Stimulated activated CD4-positive, alpha-beta T cell treated with anti-CD3 and anti-CD28 coated beads, TNF-alpha, amount 100 ng/mL, for 24 hours (primary cell): Measurements from ENCODE around the gene CDKAL1.
"Not testable (repeated sequence)": the region's sequence is repeated elsewhere in the genome, so short reads cannot be mapped to it uniquely, and the experiment has no call there.

Source experiments
- DNase-seq, 3 experiments: peaks; one replicate each; pipeline ENCODE4 v3.0.0-alpha.2; 2020; ENCODE audit warnings: low read depth in 3 of 3

Gene CDKAL1

DNA sequence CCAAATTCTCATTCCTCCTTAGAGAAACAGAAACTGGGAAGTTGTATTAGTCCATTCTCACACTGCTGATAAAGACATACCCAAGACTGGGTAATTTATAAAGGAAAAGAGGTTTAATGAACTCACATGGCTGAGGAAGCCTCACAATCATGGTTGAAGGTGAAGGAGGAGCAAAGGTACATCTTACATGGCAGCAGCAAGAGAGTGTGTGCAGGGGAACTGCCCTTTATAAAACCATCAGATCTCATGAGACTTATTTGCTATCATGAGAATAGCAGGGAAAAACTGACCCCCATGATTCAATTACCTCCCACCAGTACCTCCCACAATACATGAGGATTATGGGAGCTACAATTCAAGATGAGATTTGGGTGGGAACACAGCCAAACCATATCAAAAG lies 720.2 kb downstream of the CDKAL1 start:
- not testable (repeated sequence) for DNase-seq

DNA sequence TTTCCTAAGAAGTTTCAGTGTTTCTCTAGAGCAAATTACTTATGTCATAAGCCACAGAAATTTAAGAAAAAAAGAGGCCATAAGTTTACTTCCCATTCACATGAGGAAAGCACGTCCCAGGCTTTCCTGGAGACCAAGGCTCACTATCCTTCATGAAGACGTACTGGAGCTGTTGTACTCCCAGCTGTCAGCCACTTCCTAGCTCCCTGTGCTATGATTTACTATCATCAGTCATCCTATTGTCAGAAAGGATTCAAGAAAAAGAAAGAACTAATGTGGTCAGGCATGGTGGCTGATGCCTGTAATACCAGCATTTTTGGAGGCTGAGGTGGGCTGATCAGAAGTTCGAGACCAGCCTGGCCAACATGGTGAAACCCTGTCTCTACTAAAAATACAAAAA lies 721.9 kb downstream of the CDKAL1 start:
- DNase-seq = no peak

DNA sequence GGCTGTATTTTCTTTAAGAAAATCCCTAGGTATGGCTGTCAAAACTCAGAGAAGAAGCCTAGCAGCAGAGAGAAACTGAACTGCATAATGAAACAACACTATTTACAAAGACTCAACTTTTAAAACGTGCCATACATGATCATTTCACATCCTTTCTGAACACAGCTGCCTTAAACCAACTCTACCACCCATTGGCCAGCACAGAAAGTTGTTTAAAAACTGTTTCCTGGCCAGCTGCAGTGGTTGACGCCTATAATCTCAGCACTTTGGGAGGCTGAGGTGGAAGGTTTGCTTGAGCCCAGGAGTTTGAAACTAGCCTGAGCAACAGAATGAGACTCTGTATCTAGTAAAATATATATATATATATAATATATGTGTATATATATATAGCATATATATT lies 722.9 kb downstream of the CDKAL1 start:
- no peak for DNase-seq

DNA sequence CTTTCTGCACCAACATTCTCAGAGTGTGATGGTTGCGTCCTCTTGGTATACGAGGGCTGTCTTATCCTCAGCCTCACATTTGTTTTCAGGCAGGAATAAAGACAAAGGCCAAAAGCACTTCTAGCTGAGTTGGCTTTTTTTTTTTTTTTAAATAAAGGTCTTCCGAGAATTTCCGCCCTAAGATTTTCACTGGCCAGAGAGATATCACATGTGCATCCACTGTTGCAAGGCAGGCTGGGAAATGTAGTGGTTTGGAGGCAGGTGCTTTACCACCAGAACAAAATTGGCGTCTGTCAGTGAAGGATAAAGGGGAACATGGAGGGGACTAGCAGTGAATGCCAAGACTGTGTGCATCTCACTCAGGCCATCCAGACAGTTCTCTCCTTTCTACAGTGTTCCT lies 724.4 kb downstream of the CDKAL1 start:
- DNase-seq = no peak

DNA sequence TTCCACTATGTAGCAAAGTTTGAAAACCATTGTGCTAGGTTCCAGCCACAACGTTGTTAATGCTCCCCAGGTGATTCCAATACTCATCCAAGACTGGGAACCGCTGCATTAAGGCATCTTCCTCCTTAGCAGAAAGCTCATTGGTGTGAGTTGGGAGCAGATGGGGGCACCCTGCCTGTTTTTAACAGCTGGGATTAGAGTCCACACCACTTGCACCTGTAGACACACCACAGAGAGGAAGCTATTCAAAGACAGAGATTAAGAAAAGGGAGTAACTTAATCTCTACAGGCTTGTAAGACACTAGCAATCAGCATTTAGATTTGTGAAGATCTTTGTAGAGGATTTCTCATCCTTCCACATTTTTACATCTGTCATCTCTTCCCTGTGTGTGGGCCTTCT lies 725.4 kb downstream of the CDKAL1 start:
- DNase-seq = no peak

DNA sequence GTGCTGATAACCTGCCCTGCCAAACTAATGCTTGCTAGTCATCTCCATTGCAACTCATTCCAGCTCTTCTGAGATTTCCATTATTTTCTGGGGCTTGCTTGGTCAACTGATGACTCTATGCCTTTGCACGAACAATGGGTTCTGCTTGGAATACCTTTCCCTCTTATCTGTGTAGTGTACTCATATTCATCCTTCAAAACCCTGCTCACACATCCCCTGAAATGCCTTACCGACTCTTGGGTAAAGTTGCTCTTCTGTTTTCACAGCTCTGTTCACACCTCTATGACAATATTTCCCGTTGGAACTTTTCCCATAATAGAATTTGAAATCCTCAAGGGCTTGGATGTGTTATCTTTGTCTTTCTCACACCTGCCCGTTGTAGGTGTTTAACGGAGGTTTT lies 728.2 kb downstream of the CDKAL1 start:
- no peak for DNase-seq

DNA sequence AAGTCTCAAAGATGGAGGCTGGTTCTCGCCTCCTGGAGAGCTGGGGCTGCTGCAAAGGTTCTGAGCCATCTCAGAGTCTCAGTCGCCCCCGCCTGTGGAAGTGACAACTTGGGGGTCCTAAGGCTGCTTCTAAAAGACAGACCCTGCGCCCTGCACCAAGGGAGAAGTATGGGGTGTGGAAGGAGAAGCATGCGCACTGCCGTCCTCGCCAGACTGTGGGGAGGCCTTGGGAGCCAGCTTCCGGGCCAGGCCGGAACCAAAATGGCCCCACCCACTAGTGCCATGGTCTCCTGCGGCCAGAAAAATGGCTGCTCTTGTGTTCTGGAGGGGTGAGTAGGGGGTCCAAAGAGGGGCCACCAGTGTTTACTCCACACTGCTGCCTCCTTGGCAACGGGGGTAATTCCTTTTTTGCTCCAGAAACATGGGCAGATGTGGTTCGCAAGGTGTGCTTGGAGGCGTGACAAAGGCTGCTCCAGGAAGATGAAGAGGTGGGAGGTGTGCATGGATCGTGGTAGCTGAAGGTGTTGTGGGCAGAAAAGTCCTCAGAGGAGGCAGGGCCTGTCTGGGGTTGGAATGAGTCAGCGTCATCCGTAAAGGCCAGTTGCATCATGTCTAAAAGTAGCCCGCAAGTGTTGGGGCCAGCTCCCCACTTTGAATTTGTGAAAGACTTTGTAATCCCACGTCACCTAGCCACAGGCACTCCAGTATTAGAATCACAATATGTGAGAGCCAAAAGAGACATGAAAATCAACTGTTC lies 729.5 kb downstream of the CDKAL1 start:
- no peak for DNase-seq

DNA sequence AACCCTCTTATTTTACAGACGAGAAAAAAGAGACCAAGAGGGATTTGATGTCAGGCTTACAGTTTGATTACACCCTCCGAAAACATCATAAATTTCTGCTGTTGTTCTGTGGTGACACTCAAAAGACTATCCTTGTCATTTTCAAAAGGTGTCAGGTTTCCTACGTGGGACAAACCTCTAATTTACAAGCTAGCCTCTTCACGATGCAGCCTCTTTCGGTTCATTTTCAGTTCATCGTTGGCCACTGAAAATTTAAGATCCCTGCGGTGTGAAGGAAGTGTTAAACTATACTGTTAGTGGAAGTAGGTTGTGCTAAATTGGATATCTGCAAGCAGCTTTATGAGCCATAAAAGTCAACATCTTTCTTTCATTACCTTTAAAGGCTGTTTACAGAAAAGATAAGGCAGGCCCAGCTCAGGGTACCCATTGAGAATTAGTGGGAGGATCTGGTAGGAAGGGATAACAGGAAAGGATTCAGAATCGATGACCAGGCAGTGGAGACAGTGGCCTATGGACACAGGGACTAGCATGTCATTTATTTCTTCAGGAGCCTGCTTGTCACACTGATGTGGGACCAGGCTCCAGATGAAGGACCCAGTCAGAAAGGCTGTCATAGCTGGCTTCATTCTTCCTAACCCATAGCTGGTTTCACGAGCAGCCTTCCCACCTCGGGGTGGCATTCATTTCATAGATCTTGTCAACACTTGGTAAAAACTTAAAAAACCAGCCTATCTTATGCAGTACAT lies 730.2 kb downstream of the CDKAL1 start:
- DNase-seq = no peak

DNA sequence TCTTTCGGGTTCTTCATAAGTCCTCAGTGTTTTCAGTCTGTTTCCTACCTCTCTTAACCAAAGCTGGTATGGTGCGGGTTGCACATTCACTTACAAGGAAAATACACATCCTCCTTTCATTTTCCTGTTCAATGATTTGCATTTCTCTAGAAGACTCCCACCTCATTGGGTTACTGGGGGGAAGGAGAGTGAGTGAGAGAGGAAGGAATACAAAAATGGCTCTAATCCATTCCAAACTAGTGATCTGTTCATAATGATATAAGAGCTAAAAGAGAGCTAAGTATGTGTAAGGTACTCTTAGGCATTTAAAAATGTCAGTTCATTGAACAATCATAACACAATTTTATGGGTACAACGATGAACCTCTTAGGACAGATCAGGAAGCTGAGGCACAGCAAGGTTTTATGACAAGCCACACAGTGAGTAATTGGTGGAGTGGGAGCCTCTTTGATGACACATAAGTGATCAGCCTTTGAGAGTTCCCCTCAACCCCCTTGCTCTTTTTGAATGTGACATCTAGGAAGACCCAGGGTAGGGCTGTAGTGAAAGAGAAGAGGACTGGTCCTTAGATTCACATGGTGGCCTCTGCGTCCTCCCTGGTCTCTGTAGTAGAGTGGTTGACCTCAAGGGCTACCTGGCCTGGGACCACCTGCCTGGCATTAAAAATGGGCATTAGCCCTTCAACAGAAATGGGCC lies 730.9 kb downstream of the CDKAL1 start:
- no peak for DNase-seq

DNA sequence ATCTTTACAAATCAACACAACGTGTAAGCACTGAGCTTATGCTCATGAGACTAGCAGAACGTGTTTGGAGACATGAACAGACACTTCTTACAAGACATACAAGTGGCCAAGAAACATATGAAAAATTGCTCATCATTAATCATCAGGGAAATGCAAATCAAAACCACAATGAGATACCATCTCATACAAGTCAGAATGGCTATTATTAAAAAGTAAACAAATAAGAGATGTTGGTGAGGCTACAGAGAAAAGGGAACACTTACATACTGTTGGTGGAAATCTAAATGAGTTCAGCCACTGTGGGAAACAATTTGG lies 731.4 kb downstream of the CDKAL1 start:
- no peak for DNase-seq

DNA sequence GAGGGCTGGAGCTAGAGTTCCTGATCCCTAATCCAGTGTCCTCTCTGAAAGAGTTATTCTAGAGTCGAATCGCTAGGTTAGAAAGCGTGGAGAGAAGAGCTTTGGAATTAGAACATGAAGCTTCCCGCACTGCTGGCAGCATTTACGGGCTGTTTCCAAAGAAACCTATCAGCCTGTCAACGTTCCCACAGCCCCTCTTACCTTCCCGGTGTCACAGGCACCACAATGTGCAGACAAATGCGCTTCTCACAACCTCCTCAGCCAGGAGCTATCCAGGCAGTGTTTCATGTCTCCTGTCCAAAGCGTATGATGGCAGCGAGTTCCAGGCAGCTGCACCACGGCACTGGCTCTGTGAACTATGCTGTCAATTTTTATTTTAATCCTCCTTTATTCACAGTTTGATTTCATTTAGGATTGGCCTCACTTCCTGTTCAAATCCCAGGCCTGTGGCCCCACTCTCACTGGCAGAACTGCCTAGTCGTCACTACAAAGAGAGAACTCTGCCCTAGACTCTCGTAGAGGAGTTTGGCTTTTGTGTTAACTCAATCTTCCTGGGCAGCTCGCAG lies 736.5 kb downstream of the CDKAL1 start:
- DNase-seq = no peak

DNA sequence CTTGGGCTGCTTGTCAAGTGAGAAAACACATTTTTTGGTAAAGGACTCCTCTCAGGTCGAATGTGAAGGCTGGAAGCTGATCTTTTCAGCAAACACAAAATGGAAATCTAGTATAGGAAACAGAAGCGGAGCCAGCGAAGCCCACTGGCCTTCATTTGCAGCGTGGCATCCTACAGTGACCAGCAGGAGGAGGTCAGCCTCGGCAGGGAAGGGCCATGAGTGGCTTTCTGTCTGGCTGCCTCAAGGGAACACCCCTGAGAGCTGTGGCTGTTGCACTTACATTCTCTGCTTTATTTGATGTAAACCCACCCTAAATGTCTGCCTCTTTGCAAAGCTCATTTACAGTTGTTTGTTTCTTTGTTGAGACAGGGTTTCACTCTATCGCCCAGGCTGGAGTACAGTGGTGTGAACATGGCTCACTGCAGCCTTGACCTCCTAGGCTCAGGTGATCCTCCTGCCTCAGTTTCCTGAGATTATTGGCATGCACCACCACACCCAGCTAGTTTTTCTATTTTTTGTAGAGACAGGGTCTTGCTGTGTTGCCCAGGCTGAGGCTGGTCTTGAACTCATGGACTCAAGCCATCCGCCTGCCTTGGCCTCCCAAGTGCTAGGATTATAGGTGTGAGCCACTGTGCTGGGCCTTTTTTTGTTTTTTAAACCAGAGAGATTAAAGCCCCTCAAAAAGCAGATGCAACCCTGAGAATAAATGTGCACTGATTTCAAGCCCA lies 737.3 kb downstream of the CDKAL1 start:
- no peak for DNase-seq

DNA sequence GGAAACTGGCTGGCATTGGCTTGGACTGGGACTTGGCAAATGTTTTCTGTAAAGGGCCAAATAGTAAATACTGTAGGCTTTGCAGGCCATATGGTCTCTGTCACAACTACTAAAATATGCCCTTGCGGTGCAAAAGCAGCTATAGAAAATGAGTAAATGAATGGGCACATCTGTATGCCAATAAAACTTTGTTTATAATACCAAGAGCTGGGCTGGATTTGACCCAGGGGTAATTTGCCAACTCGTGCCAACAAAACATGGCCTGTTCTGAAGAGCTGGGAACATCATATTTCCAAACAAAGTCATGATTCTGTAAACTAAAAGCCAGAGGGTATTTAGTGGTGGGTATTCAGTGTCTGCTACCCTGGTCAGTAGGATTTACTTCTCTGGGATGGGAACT lies 739.2 kb downstream of the CDKAL1 start:
- no peak for DNase-seq

DNA sequence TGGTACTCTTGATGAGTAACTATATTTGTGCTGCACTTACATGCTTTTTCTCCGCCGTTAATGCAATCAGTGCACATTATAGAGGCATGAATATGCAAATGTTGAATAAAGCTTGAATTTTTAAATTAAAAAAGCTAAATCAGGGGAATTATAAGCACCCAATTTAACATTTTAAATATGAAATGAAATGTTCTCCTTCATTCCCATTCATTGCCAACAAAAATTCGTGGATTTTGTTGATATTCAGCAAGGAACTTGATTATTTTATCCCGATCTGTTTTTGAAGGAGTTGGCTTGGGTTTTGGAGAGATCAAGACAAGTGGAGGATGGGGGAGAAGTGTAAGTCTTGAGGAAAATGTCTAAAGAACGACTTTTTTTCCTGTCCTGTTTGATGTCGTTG lies 740.6 kb downstream of the CDKAL1 start:
- no peak for DNase-seq

DNA sequence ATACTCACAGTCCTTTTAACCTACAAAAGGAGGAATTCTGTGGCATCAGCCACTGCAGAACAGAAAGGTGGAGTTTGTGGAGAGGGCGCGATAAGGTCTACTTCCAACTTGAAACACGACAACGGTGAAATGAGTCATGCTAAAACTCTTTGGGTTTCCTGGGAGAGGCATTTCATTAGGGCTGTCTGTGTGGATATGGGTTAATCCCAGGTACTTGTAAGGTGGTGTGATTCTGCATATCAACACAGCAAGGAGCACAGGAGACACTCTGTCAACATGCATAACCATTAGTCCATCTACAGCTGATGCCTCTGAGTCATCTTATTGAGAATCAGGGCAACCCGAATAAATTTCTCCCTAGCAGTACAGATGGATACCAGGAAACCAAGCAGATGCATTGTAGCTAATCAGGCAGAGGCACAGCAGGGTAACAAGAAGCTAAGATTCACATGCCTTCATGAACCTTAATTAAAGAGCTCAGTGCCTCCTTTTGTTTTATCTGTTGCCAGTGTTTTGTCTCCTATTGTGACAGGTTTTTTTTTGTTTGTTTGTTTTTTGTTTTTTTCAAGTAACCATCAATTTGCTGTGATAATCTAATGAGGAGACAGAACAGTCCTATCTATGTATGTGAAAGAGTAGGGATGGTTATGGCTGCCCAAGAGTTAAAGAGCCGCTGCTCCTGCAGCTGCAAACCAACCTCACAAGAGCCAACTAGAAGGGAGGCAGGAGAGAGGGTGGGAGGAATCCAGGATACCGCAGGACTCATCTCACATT lies 743.5 kb downstream of the CDKAL1 start:
- DNase-seq = no peak

DNA sequence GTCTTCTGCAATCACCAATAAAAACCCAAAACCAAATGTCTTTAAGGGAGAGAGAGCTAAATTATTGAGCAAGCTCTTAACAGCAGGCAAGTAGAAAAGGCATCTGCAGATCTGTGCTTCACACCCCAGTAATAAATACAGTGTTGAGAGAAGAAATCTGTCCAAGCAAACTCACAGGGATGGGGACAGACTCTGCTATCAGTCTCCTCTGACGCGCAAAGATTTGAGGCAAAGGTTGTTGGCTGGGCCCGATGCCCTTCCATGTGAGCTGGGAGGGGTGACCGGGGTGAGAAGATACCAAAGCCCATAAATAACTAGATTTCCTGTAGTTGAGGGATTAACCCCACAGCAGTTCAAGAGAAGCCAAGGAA lies 744.1 kb downstream of the CDKAL1 start:
- DNase-seq = no peak

DNA sequence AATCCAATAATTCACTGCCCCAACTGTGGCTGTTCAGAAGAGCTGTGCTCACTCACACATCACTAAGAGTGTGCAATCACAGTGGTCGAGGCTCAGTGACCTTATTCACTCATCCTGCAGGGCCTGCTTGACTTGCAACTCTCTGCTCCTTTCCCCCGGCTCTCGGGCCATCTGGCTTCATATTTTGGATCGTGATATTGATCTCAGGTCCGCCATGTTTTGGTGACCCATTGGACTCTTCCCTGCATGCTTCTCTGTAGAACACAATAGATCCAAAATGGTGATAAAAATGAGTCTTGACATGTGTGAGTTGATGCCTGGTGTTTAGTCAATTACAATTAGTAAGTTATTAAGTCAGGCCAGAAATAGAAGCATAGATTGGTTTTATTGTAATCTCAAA lies 745.4 kb downstream of the CDKAL1 start:
- DNase-seq = no peak

DNA sequence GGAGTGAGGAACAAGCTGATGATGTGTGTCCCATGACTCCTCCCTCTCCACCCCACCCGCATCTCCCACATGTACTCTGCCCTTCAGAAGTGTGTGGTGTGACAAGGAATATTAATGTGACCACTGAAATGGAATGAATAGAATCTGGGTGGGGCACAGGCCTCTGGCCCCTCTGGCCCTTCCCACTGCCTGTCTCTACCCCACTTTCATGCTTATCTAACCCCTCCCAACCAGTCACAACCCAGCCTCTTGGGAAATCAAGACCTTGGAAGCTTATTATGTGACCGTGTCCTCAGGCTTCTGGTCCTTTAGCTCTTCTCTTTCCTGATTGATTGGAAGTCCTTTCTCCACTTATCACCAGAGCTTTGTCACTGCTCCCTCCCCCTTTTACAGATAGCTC lies 747.1 kb downstream of the CDKAL1 start:
- DNase-seq = no peak
